GM19438 (cell line): ENCODE measurements around the gene WFIKKN2.

Source experiments
- ATAC-seq: cut with Tn5 transposase; IDR thresholded peaks from one replicate; pipeline ENCODE4 v1.9.1; 2021; ENCODE audit warnings: low read depth; ENCODE audit not compliant: unreplicated experiment

The WFIKKN2 gene

GRCh38 chr17:50832864-50833381 is 2.5 kb upstream of the WFIKKN2 start:
- ATAC-seq, result no peak

GRCh38 chr17:50833510-50834428 is 1.6 kb upstream of the WFIKKN2 start:
- ATAC-seq, result no peak

GRCh38 chr17:50834429-50835300 is 721 bp upstream of the WFIKKN2 start:
- no peak for ATAC-seq

- ATAC-seq, result no peak
Observed at GRCh38 chr17:50836826-50837225, 1.4 kb downstream of the WFIKKN2 start.

- no peak for ATAC-seq
Observed at GRCh38 chr17:50837286-50837979, 2.0 kb downstream of the WFIKKN2 start.

- no peak for ATAC-seq
Observed at GRCh38 chr17:50837980-50838954, 2.9 kb downstream of the WFIKKN2 start.

- no peak for ATAC-seq
Observed at GRCh38 chr17:50839591-50840310, 4.4 kb downstream of the WFIKKN2 start.

GRCh38 chr17:50840311-50840851 is 5.0 kb downstream of the WFIKKN2 start:
- no peak for ATAC-seq

- ATAC-seq, result no peak
Observed at GRCh38 chr17:50841277-50841948, 6.0 kb downstream of the WFIKKN2 start.

GRCh38 chr17:50841949-50842354 is 6.6 kb downstream of the WFIKKN2 start:
- ATAC-seq, result no peak

- ATAC-seq, result no peak
Observed at GRCh38 chr17:50842506-50843149, 7.2 kb downstream of the WFIKKN2 start.

- no peak for ATAC-seq
Observed at GRCh38 chr17:50843150-50843905, 7.9 kb downstream of the WFIKKN2 start.

- ATAC-seq, result no peak
Observed at GRCh38 chr17:50844117-50844700, 8.8 kb downstream of the WFIKKN2 start.

GRCh38 chr17:50845240-50846147 is 10.1 kb downstream of the WFIKKN2 start:
- no peak for ATAC-seq

- no peak for ATAC-seq
Observed at GRCh38 chr17:50847566-50847965, 12.2 kb downstream of the WFIKKN2 start.
